Cardiac muscle cell (in vitro differentiated cells and primary cell): ENCODE data around the gene ABTB2. TPM values are rescaled to one million over a fixed set of nuclear protein-coding genes. Genes with fewer than 3 reads are reported as not detected.
A peak's percentile ranks its signal among the peaks of the same experiment; 100 is the strongest.

Source experiments
- DNase-seq, 2 donors: peaks; one replicate each; pipeline versions ENCODE4 v3.0.0 to v3.0.0-alpha.2; 2010 to 2017; ENCODE audit warnings: low read depth in 1 of 2, low spot score in 1 of 2
- H3K27ac ChIP-seq: fragments of 200-600 bp; sonication (generic); 2 replicates; pipeline ENCODE4 v1.5.1; 2016
- H3K27me3 ChIP-seq: fragments of 200-600 bp; sonication (generic); 2 replicates; pipeline ENCODE4 v1.6.0; 2016; ENCODE audit warnings: control low read depth
- H3K36me3 ChIP-seq: fragments of 200-600 bp; sonication (generic); 2 replicates; pipeline ENCODE4 v1.5.1; 2016; ENCODE audit warnings: control low read depth
- H3K4me1 ChIP-seq: fragments of 200-600 bp; sonication (generic); 2 replicates; pipeline ENCODE4 v1.8.1; 2017; ENCODE audit warnings: low read depth, mild to moderate bottlenecking, mixed run types
- H3K4me3 ChIP-seq: fragments of 200-600 bp; sonication (generic); 2 replicates; pipeline ENCODE4 v1.5.1; 2016; ENCODE audit warnings: mild to moderate bottlenecking
- H3K9me3 ChIP-seq: fragments of 200-600 bp; sonication (generic); 2 replicates; pipeline ENCODE4 v1.5.1; 2017; ENCODE audit warnings: low read depth, mild to moderate bottlenecking, control low read depth
- CTCF ChIP-seq: IDR thresholded peaks from 2 replicates; pipeline ENCODE4 v1.5.1; 2012; ENCODE audit warnings: low read depth, mild to moderate bottlenecking, low read length
- polyA plus RNA-seq: library from polyadenylated mRNA; unstranded; fragments of >200 nt; fragmentation: Nextera tagmentation; extraction: Ambion mirVana; gene quantifications from 2 replicates; pipeline ENCODE4 v1.2.1, GENCODE V29; 2016
- total RNA-seq: library from RNA; depleted of rRNA; stranded (reverse); fragments of >200 nt; gene quantifications from 2 replicates; pipeline ENCODE4 v1.2.3, GENCODE V29; 2016

The ABTB2 gene
- total and polyA plus RNA-seq, 2 experiments from 2014 or later: 29.0 to 61.3 TPM

GRCh38 chr11:34185926-34186841, 171.6 kb downstream of the ABTB2 start:
- H3K9me3 ChIP-seq: no peaks in the 10 kb centered on the region
- TF ChIP-seq CTCF: no peak
- DNase-seq: peak in 1 of 2 donors; percentile 20
- peaks cover 4% of the 10 kb centered on the region for H3K36me3 ChIP-seq
- H3K4me1 ChIP-seq: peaks cover 17% of the 10 kb centered on the region
- H3K27ac ChIP-seq: peak overlapping the region; percentile 17
- H3K4me3 ChIP-seq: no peak overlapping the region
- no peaks in the 10 kb centered on the region for H3K27me3 ChIP-seq

- H3K27me3 ChIP-seq: no peaks in the 10 kb centered on the region
- peaks cover 4% of the 10 kb centered on the region for H3K36me3 ChIP-seq
- H3K4me1 ChIP-seq: peaks cover 17% of the 10 kb centered on the region
- no peak overlapping the region for H3K4me3 ChIP-seq
- H3K9me3 ChIP-seq: no peaks in the 10 kb centered on the region
- no peak for DNase-seq
- no peak overlapping the region for H3K27ac ChIP-seq
- no peak for TF ChIP-seq CTCF
Measured at GRCh38 chr11:34184505-34185015, 173.2 kb downstream of the ABTB2 start.

- H3K9me3 ChIP-seq: no peaks in the 10 kb centered on the region
- peaks cover 4% of the 10 kb centered on the region for H3K36me3 ChIP-seq
- DNase-seq: no peak
- no peaks in the 10 kb centered on the region for H3K27me3 ChIP-seq
- no peak for TF ChIP-seq CTCF
- no peak overlapping the region for H3K4me3 ChIP-seq
- no peak overlapping the region for H3K27ac ChIP-seq
- H3K4me1 ChIP-seq: peaks cover 14% of the 10 kb centered on the region
Measured at GRCh38 chr11:34183848-34184391, 173.9 kb downstream of the ABTB2 start.

GRCh38 chr11:34182921-34183685, 174.7 kb downstream of the ABTB2 start:
- Histone ChIP-seq H3K4me3 (no peak overlapping the region), H3K4me1 (peaks cover 6% of the 10 kb centered on the region), H3K27me3 (no peaks in the 10 kb centered on the region), H3K9me3 (no peaks in the 10 kb centered on the region), H3K27ac (no peak overlapping the region), H3K36me3 (peaks cover 4% of the 10 kb centered on the region)
- no peak for TF ChIP-seq CTCF
- no peak for DNase-seq

GRCh38 chr11:34182425-34182824, 175.4 kb downstream of the ABTB2 start:
- peaks cover 5% of the 10 kb centered on the region for H3K4me1 ChIP-seq
- H3K9me3 ChIP-seq: no peaks in the 10 kb centered on the region
- H3K36me3 ChIP-seq: peaks cover 4% of the 10 kb centered on the region
- TF ChIP-seq CTCF: no peak
- no peak overlapping the region for H3K4me3 ChIP-seq
- H3K27ac ChIP-seq: no peak overlapping the region
- no peak for DNase-seq
- H3K27me3 ChIP-seq: no peaks in the 10 kb centered on the region
